ENCODE data around the gene AQP2. TPM values are rescaled to one million over a fixed set of nuclear protein-coding genes. Genes with fewer than 3 reads are reported as not detected.
A peak's percentile ranks its signal among the peaks of the same experiment; 100 is the strongest.

AQP2 gene
- total RNA-seq, 1 experiment from 2014 or later: 0.36 TPM

GRCh38 chr12:49937639-49938300, 12.8 kb upstream of the AQP2 start:
- intact Hi-C loops (cut with micrococcal nuclease; ENCODE audit: unreplicated experiment) (no loop called here), in situ Hi-C loops (cut with HindIII; ENCODE audit: low pct_unique_long_range_greater_than_20kb, low sequenced_read_pairs) (no loop called here)
- Histone ChIP-seq H3K27ac (ENCODE audit: low read length) (no peak overlapping the region), H3K9me3 (ENCODE audit: control insufficient read depth, insufficient read depth, low read depth, low read length) (no peaks in the 10 kb centered on the region), H3K27me3 (ENCODE audit: control insufficient read depth, insufficient read depth, low read length) (no peaks in the 10 kb centered on the region), H3K36me3 (ENCODE audit: control insufficient read depth, insufficient read depth, low read length) (no peaks in the 10 kb centered on the region), H3K4me1 (ENCODE audit: control insufficient read depth, insufficient read depth, low read length) (no peaks in the 10 kb centered on the region), H3K4me3 (ENCODE audit: low read depth in 2 of 2, low read length in 2 of 2) (no peak overlapping the region)
- ChIA-PET POLR2A (interaction anchor here (0.9 kb wide), 1 partner anchor 66 kb away, joined by 3 read pairs; no protein-coding TSS in a partner anchor), CTCF (no interaction called here)
- BruUV-seq (replicated peaks): no TSS peak
- no peak for DNase-seq (ENCODE audit: low read depth, low spot score)
- TF ChIP-seq SIN3A (IDR thresholded peaks at IDR 0.05; ENCODE audit: borderline replicate concordance, insufficient read depth, low read depth, low read length) (no peak), CTCF (IDR thresholded peaks at IDR 0.05) (no peak), TCF7L2 (IDR thresholded peaks at IDR 0.05; ENCODE audit: low read depth, low read length) (no peak), POLR2AphosphoS5 (IDR thresholded peaks at IDR 0.05; ENCODE audit: low read depth, low read length) (no peak)
- TF ChIP-seq, protein P1, sequence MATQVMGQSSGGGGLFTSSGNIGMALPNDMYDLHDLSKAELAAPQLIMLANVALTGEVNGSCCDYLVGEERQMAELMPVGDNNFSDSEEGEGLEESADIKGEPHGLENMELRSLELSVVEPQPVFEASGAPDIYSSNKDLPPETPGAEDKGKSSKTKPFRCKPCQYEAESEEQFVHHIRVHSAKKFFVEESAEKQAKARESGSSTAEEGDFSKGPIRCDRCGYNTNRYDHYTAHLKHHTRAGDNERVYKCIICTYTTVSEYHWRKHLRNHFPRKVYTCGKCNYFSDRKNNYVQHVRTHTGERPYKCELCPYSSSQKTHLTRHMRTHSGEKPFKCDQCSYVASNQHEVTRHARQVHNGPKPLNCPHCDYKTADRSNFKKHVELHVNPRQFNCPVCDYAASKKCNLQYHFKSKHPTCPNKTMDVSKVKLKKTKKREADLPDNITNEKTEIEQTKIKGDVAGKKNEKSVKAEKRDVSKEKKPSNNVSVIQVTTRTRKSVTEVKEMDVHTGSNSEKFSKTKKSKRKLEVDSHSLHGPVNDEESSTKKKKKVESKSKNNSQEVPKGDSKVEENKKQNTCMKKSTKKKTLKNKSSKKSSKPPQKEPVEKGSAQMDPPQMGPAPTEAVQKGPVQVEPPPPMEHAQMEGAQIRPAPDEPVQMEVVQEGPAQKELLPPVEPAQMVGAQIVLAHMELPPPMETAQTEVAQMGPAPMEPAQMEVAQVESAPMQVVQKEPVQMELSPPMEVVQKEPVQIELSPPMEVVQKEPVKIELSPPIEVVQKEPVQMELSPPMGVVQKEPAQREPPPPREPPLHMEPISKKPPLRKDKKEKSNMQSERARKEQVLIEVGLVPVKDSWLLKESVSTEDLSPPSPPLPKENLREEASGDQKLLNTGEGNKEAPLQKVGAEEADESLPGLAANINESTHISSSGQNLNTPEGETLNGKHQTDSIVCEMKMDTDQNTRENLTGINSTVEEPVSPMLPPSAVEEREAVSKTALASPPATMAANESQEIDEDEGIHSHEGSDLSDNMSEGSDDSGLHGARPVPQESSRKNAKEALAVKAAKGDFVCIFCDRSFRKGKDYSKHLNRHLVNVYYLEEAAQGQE (IDR thresholded peaks at IDR 0.05; ENCODE audit: insufficient read depth in 1 of 2, low read depth in 2 of 2, low read length in 1 of 2): no peak
- peak; percentile 60; the same call in 1 of the 2 replicates for ATAC-seq

GRCh38 chr12:49939307-49939706, 11.2 kb upstream of the AQP2 start:
- H3K4me1 ChIP-seq (ENCODE audit: control insufficient read depth, insufficient read depth, low read length): no peaks in the 10 kb centered on the region
- H3K27ac ChIP-seq (ENCODE audit: low read length): peak overlapping the region; percentile 19; the same call in 1 of the 2 replicates
- TF ChIP-seq SIN3A (IDR thresholded peaks at IDR 0.05; ENCODE audit: borderline replicate concordance, insufficient read depth, low read depth, low read length) (no peak), TCF7L2 (IDR thresholded peaks at IDR 0.05; ENCODE audit: low read depth, low read length) (no peak), CTCF (IDR thresholded peaks at IDR 0.05) (no peak), POLR2AphosphoS5 (IDR thresholded peaks at IDR 0.05; ENCODE audit: low read depth, low read length) (no peak)
- TF ChIP-seq, protein P1 (IDR thresholded peaks at IDR 0.05; ENCODE audit: insufficient read depth in 1 of 2, low read depth in 2 of 2, low read length in 1 of 2): no peak
- POLR2A ChIA-PET: no interaction called here
- H3K4me3 ChIP-seq (ENCODE audit: low read depth in 2 of 2, low read length in 2 of 2): no peak overlapping the region
- in situ Hi-C loops (cut with HindIII; ENCODE audit: low pct_unique_long_range_greater_than_20kb, low sequenced_read_pairs) (no loop called here), intact Hi-C loops (cut with micrococcal nuclease; ENCODE audit: unreplicated experiment) (no loop called here)
- DNase-seq (ENCODE audit: low read depth, low spot score) (no peak), ATAC-seq (no peak)
- no peaks in the 10 kb centered on the region for H3K36me3 ChIP-seq (ENCODE audit: control insufficient read depth, insufficient read depth, low read length)
- CTCF ChIA-PET: no interaction called here
- BruUV-seq (replicated peaks): no TSS peak
- H3K9me3 ChIP-seq (ENCODE audit: control insufficient read depth, insufficient read depth, low read depth, low read length): no peaks in the 10 kb centered on the region
- no peaks in the 10 kb centered on the region for H3K27me3 ChIP-seq (ENCODE audit: control insufficient read depth, insufficient read depth, low read length)

All from Panc1 (cell line).